DND-41 (cell line): ENCODE measurements around the gene ZNF746.

Experiments used
- ATAC-seq: fragments of 200-7000 bp; cut with Tn5 transposase; 3 replicates; pipeline ENCODE4 v1.9.1; 2021; ENCODE audit warnings: low read depth; ENCODE audit not compliant: insufficient read depth
- DNase-seq: peaks from one replicate; pipeline ENCODE4 v3.0.0-alpha.2; 2020
- H2AFZ ChIP-seq: 2 replicates; pipeline ENCODE4 v1.6.0; 2012; ENCODE audit warnings: low read depth, low read length
- H3K27ac ChIP-seq: 2 replicates; pipeline ENCODE4 v1.5.1; 2012; ENCODE audit warnings: low read length, inconsistent platforms
- H3K27me3 ChIP-seq: fragments of 200-600 bp; sonication (generic); 2 replicates; pipeline ENCODE4 v1.6.0; 2012; ENCODE audit warnings: low read length, mild to moderate bottlenecking, inconsistent platforms; ENCODE audit not compliant: insufficient read depth, poor library complexity
- H3K36me3 ChIP-seq: 2 replicates; pipeline ENCODE4 v1.5.1; 2012; ENCODE audit warnings: low read length, inconsistent platforms; ENCODE audit not compliant: insufficient read depth
- H3K4me1 ChIP-seq: 2 replicates; pipeline ENCODE4 v1.5.1; 2012; ENCODE audit warnings: mild to moderate bottlenecking, low read length; ENCODE audit not compliant: insufficient read depth
- H3K4me2 ChIP-seq: 2 replicates; pipeline ENCODE4 v1.6.0; 2012; ENCODE audit warnings: mild to moderate bottlenecking, moderate library complexity, low read length, inconsistent platforms; ENCODE audit not compliant: insufficient read depth
- H3K4me3 ChIP-seq, 2 experiments: fragments of 200-600 bp in 1 of 2; shearing (Covaris generic) in 1 of 2; 2 replicates each; pipeline ENCODE4 v1.5.1; 2012 to 2016; ENCODE audit warnings: inconsistent platforms in 2 of 2, low read length in 2 of 2, mild to moderate bottlenecking in 2 of 2, low read depth in 1 of 2, moderate library complexity in 1 of 2
- H3K79me2 ChIP-seq: 2 replicates; pipeline ENCODE4 v1.6.0; 2012; ENCODE audit warnings: low read length, inconsistent platforms; ENCODE audit not compliant: insufficient read depth
- H3K9ac ChIP-seq: 2 replicates; pipeline ENCODE4 v1.6.0; 2012; ENCODE audit warnings: low read depth, mild to moderate bottlenecking, inconsistent platforms, low read length, moderate library complexity
- H3K9me3 ChIP-seq: 2 replicates; pipeline ENCODE4 v1.5.1; 2012; ENCODE audit warnings: low read length, moderate library complexity, mild to moderate bottlenecking, inconsistent platforms; ENCODE audit not compliant: insufficient read depth, severe bottlenecking
- H4K20me1 ChIP-seq: 2 replicates; pipeline ENCODE4 v1.6.0; 2012; ENCODE audit warnings: low read length; ENCODE audit not compliant: insufficient read depth
- EZH2 ChIP-seq: IDR thresholded peaks from 3 replicates; pipeline ENCODE4 v1.6.1; 2012; ENCODE audit warnings: borderline replicate concordance, low read depth, mild to moderate bottlenecking, moderate library complexity, low read length, inconsistent platforms; ENCODE audit not compliant: severe bottlenecking
- TF ChIP-seq, protein P1 (sequence below): IDR thresholded peaks from 2 replicates; pipeline ENCODE4 v1.5.1; 2012; ENCODE audit warnings: borderline replicate concordance, low read length, moderate library complexity, mild to moderate bottlenecking; ENCODE audit not compliant: poor library complexity, severe bottlenecking; ENCODE audit errors: extremely low read depth

Gene ZNF746

DNA sequence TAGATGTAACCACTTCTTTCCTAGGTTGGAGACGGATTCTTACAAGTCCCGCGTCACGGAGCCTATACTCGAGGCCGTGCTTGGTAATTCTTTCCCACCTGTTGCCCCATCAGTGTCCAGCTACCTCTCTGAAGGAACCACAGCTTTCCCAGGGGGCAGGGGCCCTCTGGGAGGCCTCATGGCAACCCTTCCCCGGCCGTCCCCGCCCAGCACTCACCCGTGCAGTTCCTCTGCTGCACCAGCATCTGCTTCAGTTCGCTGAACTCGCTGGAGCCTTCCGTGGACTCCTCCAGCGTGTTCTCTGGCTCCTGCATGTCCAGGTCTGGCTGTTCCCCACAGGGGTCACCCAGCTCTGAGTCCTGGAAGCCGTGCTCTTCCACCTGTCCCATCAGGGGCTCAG is 61.3 kb downstream of the ZNF746 start:
- Histone ChIP-seq H2AFZ (no peak overlapping the region), H4K20me1 (no peaks in the 10 kb centered on the region), H3K27me3 (no peaks in the 10 kb centered on the region), H3K36me3 (peaks cover 68% of the 10 kb centered on the region), H3K9ac (no peak overlapping the region), H3K27ac (no peak overlapping the region), H3K4me1 (0 out of 2 replicates have a peak, but pooled peaks cover 2% of the 10 kb centered on the region), H3K4me3 (no peak overlapping the region), H3K79me2 (no peaks in the 10 kb centered on the region), H3K9me3 (no peaks in the 10 kb centered on the region), H3K4me2 (no peak overlapping the region)
- ATAC-seq (no peak), DNase-seq (no peak)
- TF ChIP-seq EZH2 = no peak
- TF ChIP-seq, protein P1, sequence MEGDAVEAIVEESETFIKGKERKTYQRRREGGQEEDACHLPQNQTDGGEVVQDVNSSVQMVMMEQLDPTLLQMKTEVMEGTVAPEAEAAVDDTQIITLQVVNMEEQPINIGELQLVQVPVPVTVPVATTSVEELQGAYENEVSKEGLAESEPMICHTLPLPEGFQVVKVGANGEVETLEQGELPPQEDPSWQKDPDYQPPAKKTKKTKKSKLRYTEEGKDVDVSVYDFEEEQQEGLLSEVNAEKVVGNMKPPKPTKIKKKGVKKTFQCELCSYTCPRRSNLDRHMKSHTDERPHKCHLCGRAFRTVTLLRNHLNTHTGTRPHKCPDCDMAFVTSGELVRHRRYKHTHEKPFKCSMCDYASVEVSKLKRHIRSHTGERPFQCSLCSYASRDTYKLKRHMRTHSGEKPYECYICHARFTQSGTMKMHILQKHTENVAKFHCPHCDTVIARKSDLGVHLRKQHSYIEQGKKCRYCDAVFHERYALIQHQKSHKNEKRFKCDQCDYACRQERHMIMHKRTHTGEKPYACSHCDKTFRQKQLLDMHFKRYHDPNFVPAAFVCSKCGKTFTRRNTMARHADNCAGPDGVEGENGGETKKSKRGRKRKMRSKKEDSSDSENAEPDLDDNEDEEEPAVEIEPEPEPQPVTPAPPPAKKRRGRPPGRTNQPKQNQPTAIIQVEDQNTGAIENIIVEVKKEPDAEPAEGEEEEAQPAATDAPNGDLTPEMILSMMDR = no peak

DNA sequence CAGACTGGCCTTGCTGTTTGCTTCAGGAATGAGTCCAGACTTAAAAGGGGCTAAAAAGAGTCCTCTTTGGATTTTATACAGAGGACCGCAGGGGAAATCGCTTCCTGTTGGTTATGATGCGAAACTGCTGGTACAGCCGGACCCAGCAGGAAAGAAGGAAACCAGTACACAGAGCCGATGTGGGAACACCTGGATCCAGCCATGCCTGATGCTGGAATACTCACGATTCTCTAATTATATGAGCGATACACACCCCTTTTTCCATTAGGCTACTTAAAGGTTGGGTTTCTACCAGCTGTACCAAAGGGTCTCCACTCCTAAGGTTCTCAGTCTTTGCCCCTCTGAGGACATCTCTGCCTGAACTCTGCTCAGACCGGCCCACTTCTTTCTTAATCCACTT is 64.5 kb downstream of the ZNF746 start:
- Histone ChIP-seq H2AFZ (no peak overlapping the region), H3K9ac (no peak overlapping the region), H3K27me3 (no peaks in the 10 kb centered on the region), H3K4me3 (no peak overlapping the region), H3K27ac (no peak overlapping the region), H3K4me2 (no peak overlapping the region), H3K79me2 (no peaks in the 10 kb centered on the region), H4K20me1 (no peaks in the 10 kb centered on the region), H3K9me3 (no peaks in the 10 kb centered on the region), H3K36me3 (peaks cover 57% of the 10 kb centered on the region), H3K4me1 (no peaks in the 10 kb centered on the region)
- ATAC-seq (no peak), DNase-seq (no peak)
- TF ChIP-seq, protein P1 = no peak
- no peak for TF ChIP-seq EZH2

DNA sequence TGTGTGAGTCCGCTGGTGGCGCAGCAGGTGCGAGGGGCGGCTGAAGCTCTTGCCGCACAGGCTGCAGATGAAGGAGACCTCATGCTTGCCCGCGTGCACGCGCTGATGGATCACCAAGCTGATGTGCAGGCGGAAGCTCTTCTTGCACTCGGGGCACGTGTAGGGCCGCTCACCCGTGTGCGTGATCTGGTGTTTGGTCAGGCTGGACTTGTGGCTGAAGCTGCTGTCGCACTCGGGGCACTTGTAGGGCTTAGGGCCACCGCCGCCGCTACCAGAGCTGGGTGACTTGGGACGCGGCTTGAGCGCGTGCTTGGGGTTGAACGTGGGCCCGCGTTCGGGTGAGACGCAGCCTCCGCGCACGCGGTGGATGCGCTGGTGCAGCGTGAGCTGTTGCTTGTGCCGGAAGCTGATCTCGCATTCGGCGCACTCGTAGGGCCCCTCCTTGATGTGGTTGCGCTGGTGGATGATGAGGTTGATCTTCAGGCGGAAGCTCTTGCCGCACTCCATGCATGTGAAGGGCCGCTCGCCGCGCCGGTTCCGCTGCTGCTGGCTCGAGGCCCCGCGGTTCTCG is 65.4 kb downstream of the ZNF746 start:
- H3K36me3 ChIP-seq = peaks cover 56% of the 10 kb centered on the region
- no peak overlapping the region for H3K4me3 ChIP-seq
- no peaks in the 10 kb centered on the region for H3K27me3 ChIP-seq

More for the DNA sequence above, 65.4 kb downstream of the ZNF746 start:
- no peaks in the 10 kb centered on the region for H3K4me1 ChIP-seq
- TF ChIP-seq, protein P1 = no peak
- TF ChIP-seq EZH2 = no peak
- DNase-seq (no peak), ATAC-seq (no peak)
- no peaks in the 10 kb centered on the region for H4K20me1 ChIP-seq
- no peak overlapping the region for H2AFZ ChIP-seq
- no peak overlapping the region for H3K4me2 ChIP-seq
- H3K9me3 ChIP-seq = no peaks in the 10 kb centered on the region
- H3K9ac ChIP-seq = no peak overlapping the region
- no peaks in the 10 kb centered on the region for H3K79me2 ChIP-seq
- H3K27ac ChIP-seq = no peak overlapping the region
